ENCODE measurements around the gene RNF7. TPM values are rescaled to one million over a fixed set of nuclear protein-coding genes. Genes with fewer than 3 reads are reported as not detected.
A peak's percentile ranks its signal among the peaks of the same experiment; 100 is the strongest.

The RNF7 gene
- total and polyA plus RNA-seq, 2 of the 13 experiments (the other 11 are each of a cell fraction or from before 2014, with no cell fraction given) = 66.4 to 94.7 TPM

GRCh38 chr3:141738022-141738890 lies at the start of gene RNF7 (continued):
- no peak for TF ChIP-seq GRHL1 (CRISPR knock-in tag; conservative IDR thresholded peaks at IDR 0.05)
- peak; percentile 45; the same call in 1 of the 2 replicates for TF ChIP-seq MEF2D (CRISPR knock-in tag; IDR thresholded peaks at IDR 0.05)
- TF ChIP-seq ZBTB21 (CRISPR knock-in tag; IDR thresholded peaks at IDR 0.05) = peak; percentile 88
- TF ChIP-seq DMAP1 (CRISPR knock-in tag; IDR thresholded peaks at IDR 0.05) = peak; percentile 94
- TF ChIP-seq ZBTB20 (CRISPR knock-in tag; IDR thresholded peaks at IDR 0.05; ENCODE audit: borderline replicate concordance, low read depth) = no peak; the same call in 1 of the 2 replicates
- TF ChIP-seq POGK (CRISPR knock-in tag; conservative IDR thresholded peaks at IDR 0.05) = peak; percentile 82
- peak; percentile 74 for TF ChIP-seq PTBP1 (IDR thresholded peaks at IDR 0.05; ENCODE audit: low read depth, low read length, poor library complexity, severe bottlenecking)
- TF ChIP-seq SAP130 (CRISPR knock-in tag; IDR thresholded peaks at IDR 0.05; ENCODE audit: low read depth) = peak; percentile 80
- TF ChIP-seq MLLT10 (CRISPR knock-in tag; IDR thresholded peaks at IDR 0.05) = no peak
- no peak; the same call in 1 of the 2 replicates for TF ChIP-seq MEIS1 (CRISPR knock-in tag; IDR thresholded peaks at IDR 0.05; ENCODE audit: borderline replicate concordance)
- TF ChIP-seq ZNF513 (CRISPR knock-in tag; conservative IDR thresholded peaks at IDR 0.05) = no peak
- peak; percentile 88 for TF ChIP-seq DRAP1 (CRISPR knock-in tag; IDR thresholded peaks at IDR 0.05)
- no peak for TF ChIP-seq GPN1 (CRISPR knock-in tag; IDR thresholded peaks at IDR 0.05; ENCODE audit: borderline replicate concordance)
- no peak for TF ChIP-seq ZNF576 (CRISPR knock-in tag; IDR thresholded peaks at IDR 0.05)
- peak; percentile 53; the same call in 1 of the 2 replicates for TF ChIP-seq ZNF124 (CRISPR knock-in tag; IDR thresholded peaks at IDR 0.05)
- TF ChIP-seq THAP9 (CRISPR knock-in tag; IDR thresholded peaks at IDR 0.05; ENCODE audit: borderline replicate concordance) = peak; percentile 26; the same call in 1 of the 2 replicates
